Hematopoietic multipotent progenitor cell treated with erythropoietin and hydrocortisone succinate and interleukin-3 and kit ligand, for 17 days (in vitro differentiated cells): ENCODE results near the gene SMIM11.
"Not testable (repeated sequence)": the region's sequence is repeated elsewhere in the genome, so short reads cannot be mapped to it uniquely, and the experiment has no call there.

Source experiments
- DNase-seq: peaks from one replicate; pipeline ENCODE4 v3.0.0-alpha.2; 2015; ENCODE audit warnings: low spot score

SMIM11 gene, protein sequence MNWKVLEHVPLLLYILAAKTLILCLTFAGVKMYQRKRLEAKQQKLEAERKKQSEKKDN

DNA sequence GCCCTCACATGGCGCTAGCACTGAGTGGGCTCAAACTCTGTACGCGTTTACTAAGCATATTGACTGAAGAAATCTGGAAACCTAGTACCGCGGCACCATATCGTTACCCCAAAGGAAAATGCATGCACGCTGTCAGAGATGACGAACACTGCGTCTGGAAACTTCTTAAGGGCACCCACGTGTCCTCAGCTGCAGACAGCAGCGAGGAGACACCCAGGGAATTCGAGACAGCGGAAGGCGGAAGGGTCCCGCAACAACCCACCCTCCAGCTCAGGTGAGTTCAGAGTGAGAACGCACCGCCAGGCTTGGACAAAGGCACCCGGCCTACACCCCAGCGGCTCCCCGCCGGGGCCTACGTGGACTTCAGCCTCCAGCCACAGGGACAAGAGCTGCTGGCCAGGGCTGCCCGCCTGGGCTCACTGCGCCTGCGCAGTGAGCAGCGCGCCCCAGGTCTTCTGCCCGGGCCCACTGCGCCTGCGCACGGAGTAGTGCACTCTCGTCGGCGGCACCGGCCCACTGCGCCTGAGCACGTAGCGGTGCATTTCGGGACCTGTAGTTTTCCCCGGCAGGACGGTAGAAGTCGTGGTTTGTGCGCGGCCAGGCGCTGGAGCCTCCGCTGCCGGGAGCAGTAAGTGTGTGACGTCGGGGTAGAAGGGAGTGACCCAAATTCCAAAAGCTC lies at the start of gene SMIM11:
Gene SMIM11, plus strand, starts transcription at position 568 of the 679 bp plus-strand sequence. CDS start 3,998 bp downstream, outside the sequence.
- not testable (repeated sequence) for DNase-seq

DNA sequence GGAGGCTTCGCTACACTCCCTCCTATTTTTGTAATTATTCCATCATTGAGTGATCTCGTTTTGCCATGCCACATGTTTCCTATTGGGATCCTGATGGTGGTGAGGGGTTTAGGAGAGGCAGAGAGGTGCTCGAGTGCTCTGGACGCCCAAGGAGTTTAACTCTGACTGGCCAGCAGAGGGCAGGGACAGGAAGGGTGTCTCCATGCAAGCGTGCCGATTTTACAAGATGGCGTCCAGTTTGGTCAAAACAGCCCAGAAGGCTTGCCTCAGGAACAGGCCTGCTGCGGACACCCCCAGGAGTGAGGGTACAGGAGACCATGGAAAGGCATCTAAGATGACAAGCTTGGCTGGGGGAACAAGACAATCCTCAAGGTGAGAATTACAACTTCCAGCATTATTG lies 45.3 kb upstream of the SMIM11 start:
- no peak for DNase-seq

DNA sequence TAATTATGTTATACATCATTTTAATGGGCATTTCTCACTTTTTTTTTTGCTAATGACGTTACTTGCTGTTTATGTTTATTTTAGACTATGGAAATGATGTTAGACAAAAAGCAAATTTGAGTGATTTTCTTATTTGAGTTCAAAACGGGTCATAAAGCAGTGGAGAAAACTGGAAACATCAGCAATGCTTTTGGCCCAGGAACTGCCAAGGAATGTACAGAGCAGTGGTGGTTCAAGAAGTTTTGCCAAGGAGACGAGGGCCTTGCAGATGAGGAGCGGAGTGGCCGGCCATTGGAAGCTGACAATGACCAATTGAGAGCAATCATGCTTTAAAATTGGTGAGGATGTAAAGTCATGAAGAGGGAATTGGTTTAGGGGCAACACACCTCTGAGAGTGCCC lies 43.6 kb upstream of the SMIM11 start:
- DNase-seq = no peak

DNA sequence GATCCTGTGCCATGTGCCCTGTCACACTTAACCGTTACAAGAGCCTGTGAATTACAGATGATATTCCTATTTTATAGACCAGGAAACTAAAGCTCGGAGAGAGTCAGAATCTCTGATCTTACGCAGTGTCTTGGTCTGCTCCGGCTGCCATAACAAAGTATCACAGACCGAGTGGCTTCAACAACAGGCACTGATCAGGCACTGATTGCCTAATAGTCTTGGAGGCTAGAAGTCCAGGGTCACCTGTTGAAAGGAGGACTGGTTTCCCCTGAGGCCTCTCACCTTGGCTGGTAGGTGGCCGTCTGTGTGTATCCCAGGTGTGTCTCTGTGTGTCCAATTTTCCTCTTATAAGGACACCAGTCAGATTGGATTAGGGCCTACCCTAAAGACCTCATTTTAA lies 43.0 kb upstream of the SMIM11 start:
- no peak for DNase-seq

DNA sequence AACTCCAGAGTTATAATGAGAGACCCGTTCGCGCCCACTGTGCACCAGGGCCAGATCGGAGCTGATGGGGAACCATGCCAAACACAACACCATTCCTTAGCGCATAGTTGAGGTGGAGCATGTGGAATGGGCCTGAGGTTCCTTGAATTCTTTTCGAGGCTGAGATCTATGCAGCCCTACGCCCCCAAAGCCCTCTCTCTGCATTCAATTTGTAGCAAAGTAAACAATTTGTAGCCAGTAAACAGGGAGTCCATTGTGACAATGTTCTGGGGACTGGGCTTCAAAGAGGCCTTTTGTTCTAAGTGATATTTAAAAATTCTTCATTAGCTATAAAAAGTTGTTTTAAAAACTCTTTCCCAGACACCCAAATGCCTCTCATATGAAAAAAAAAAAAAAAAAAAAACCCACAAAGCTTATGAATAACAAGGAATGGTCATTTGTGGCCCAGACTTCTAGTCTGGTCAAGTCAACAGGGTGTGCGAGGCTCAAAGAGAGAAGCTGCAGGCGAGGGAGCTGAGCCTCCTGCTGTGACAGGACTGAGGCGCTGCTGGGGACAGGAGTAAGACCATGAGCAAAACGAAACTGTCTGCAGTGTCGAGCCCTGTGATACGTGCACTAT lies 42.1 kb upstream of the SMIM11 start:
- no peak for DNase-seq

DNA sequence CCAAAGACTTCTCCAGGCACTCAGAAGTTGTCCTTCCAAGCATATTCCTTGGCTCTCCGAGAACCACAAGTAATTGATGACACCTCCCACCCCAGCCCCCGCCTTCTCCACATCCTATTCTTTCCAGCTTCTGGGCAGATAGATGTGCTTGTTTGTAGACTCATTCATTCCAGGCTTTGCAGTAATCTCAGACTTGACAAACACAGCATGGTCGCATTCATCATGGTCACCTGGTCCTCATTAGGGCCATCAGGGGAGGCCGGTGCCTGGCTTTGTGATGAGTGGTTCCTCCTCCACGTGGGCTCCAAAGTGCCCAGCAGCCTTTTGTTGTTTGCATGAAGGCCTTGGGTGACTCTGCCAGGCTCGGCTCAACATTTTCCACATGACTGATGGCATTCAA lies 40.0 kb upstream of the SMIM11 start:
- DNase-seq = no peak

DNA sequence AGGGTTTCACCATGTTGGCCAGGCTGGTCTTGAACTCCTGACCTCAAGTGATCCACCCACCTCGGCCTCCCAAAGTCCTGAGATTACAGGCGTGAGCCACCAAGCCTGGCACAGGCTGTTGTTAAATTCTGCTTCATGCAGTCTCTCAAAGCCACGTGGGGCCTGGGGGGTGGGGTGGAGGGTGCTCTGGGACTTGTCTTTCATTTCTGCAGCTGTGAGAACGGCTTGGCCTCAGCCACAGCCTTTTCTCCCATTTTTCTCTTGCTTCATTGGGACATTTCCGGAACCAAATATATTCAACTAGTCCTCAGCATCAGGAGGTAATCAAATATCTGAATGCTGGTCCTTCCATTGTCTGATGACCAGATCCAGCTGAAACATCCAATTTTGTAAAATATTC lies 39.1 kb upstream of the SMIM11 start:
- no peak for DNase-seq

DNA sequence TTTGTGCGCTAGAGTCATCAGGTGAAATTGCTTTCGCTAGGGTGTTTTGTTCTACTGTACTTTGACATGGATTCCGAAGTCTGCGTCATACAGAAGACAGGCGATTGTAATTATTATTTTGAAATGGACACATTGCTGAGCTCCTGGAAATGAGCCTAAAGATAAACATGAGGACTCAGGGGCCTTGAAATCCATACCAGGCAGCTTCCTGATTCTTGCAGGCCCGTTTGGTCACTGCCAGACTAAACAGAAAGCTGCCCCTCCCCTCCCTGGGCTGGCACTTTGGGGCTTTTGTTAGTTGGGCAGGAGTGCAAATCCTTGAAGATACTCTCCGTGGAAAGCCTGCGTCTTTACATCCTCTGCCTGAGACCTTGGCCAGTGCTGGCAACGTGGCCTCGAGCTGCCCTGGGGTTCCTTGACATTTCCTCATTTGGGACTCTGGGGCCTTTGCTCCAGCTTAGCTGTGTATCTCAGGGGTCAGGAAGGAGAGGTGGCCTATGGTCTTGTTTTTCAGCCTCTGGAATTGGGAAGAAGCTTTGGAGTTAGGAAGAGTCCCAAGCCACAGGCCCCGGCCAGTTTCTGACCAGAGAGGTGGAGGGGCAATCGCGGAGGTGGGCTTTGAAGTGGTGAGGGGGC lies 38.4 kb upstream of the SMIM11 start:
- no peak for DNase-seq

DNA sequence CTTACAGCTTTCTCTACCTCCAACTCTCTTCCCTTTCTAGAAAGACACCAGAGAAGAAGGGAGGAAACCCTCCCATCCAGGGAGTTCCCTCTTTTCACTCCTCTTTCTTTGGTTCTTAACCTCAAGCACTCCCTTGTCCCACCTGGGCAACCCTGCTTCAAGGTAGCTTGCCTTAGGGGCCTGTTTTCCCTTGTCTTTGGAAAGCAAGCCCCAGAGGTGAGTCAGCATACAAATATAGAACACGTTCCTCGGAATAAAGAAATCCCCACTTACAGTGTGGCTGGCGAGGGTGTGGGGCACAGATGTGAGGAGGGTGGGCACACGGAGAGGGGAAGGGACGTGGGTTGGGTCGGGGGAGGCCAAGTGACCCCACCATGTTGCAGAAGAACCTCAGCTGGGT lies 37.6 kb upstream of the SMIM11 start:
- DNase-seq = no peak

DNA sequence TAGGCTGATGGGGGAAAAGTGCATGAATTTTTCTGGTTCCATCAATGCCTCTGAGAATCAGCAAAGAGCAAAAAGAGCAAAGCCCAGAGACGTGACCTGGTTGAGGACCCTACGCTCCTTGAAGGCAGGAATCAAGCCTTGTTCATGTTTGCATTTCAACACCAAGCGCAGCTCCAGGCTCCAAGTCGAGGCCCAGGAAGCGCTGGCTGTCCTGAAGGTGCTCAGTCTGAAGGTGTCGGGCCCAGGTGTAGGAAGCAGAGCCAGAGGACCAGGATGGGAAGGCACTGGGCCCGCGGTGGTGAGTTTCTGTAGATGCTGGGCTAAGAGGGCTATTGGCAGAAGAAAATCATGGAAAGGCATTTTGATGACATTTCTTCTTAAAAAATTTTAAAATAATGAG lies 37.1 kb upstream of the SMIM11 start:
- no peak for DNase-seq

DNA sequence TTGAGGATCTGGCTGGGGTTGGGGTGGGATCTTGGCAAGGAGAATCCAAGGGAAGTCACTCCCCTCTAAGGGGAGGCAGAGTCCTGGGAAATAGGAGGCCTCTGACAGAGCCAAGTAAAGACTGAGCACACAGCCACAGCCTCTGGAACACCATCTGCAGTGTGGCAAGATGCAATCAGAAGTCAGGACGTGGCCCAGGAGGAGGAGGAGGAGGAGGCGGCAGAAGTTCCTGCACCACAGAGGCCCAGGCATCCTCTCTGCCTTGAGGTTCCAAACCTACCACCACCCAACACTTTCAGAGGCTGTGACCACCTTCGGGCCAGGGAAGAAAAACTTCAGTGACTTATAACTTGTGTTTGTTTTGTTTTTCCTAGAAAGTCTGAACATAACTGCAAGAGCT lies 35.2 kb upstream of the SMIM11 start:
- DNase-seq = no peak

DNA sequence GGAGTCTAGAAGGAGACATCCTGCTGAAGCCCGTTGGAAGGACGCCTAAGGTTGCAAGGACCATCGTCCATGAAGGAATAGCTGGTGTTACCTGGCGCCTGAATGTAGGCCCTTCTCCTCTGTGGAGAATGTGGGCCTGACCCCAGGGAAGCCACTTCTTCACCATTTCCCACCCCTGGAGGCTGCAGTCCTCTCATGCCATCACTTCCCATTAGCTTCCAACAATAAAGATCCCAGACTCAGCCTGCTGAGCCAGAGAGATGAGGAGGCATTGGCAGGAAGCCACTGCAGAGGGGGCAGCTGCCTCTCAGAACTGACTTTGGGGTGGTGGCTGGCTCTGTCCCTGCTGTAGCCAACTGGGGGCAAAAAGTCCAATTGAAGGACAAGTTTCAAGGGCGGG lies 32.8 kb upstream of the SMIM11 start:
- no peak for DNase-seq

DNA sequence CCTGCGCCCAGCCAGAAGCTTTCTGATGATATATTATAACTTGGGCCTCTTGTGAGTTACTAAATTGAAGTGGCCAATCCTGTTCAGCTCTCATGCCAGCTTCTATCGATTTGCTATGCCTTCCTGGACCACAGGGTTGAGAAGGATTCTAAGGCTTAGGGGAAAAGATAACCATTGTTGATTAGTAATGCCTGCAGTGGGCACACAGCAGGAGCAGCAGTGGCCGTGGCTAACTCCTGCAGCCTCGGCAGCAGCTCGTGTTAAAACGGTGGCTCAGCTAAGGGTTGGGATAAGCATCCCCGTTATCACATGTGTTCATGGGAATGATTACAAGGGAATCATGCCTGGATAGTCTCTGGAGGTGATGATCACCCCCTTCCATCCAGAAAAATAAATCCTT lies 32.0 kb upstream of the SMIM11 start:
- DNase-seq = no peak

DNA sequence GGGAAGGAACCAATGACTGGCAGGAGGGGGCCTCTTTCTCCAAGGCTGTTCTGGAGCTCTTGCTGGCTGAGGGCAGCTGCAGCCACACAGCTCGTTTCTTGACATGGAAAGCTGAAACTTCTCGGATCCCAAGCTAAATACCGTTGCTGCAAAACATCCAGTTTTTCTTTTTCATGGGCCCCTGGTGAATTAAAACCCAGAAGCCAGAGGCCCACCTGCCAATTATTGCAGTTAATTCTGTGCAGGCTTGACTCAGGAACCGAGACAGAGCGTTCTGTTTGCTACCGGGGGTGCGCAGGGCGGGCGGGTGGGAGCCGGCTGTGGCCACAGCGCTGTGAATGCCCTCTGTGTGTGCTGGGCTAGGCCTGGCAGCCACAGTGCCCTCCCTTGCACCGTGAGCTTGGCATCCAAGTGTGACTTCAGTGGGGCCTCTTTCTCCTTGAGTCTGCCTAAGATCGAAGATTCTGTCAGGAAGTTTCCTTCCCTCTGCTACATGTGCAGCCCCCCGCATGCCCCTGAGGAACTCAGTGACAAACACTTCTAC lies 31.4 kb upstream of the SMIM11 start:
- no peak for DNase-seq

DNA sequence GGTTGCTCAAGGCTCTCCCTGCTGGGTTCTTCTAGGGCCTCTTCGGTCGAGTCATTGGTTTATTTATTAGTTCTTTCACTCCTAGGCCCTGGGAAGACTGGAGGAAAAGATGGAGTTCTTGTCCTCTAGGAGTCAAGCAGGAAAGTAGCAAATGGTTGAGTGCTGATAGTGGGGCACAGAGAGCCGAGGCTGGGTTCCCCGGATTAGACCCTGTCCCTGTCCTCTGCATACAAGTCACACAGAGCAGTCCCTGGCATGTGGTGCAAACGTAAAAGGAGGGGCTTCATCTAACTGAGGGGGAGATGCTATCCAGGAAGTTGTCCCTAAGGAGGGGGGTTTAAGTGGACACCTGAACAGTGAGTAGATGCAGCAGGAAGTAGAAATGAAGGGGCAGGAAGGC lies 30.7 kb upstream of the SMIM11 start:
- DNase-seq = no peak

DNA sequence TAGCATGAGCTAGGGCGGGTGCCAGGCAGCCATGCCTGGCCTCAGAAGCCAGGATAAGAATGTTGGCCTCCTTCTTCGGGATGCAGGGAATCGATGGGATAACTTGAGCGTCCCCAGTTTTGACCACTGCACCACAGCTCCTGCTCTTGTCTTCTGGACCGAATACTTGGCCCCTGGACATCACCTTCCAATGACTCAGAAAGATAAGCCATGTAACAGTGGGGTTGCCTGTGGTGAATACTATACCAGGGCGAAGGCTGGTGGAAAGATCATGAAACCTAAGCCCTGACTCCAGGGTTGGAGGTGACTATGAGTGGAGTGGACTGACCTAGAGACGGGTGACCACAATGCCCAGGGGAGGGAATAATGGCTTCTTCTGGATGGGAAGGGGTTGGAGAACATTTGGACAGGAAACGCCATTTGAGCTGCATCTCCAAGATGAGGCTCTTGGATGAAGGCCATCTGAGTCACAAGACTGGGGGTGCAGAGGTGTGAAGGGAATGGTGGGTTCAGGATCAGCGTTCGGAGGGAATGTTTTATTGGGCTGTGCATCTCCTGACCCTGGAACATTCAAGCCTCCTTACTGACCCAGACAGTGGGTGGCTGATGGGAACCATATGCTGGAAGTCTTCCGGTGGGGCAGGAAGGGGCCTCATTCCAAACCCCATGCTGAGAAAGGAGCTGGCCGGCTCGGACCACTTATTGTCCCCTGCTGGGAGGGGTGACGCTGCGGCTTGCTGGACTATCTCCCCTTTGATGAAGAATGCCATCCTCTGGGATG lies 30.0 kb upstream of the SMIM11 start:
- DNase-seq = no peak

DNA sequence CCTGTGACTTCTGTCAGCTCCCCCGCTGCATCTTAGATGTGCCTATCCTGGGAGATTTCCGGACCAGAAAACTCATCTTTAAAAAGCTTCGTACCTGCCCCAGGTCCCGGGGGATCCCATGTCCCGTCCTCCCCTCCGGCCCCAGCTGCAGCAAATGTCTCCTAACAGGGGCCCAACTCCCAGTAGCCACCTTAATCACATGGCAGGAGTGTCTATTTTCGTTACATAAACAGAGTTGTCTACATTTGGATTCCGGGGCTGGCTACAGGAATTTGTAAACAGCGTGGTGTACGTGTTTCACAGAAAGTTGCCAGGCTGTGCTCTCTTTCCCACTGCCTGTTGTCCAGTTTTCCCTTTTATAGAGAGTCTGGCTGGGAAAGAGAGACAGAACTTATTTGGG lies 29.4 kb upstream of the SMIM11 start:
- DNase-seq = no peak

DNA sequence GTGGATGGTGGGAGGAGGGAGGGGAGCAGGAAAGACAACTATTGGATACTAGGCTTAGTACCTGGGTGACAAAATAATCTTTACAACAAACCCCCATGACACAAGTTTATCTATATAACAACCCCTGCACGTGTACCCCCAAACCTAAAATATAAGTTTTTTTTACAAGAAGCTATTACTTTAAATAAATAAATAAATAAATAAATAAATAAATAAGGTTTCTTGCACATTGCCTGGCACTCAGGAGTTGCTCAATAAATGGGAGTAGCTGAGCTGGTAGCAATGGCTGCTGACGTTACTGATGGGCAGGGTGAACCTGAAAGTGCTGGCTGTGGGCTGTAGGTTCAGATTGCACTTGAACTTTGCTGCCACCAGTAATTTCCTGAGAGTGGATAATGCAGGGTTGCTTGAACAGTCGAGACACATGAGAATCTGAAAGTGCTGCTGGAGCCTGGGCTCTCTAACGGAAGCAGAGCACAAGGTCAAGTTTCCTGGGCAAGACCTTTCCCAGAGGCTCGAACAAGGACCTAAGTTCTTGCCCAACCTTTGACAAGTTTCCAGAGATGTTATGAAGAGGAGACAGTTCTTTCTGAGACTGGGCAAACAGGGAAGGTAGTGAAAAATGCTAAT lies 26.3 kb upstream of the SMIM11 start:
- DNase-seq = no peak

DNA sequence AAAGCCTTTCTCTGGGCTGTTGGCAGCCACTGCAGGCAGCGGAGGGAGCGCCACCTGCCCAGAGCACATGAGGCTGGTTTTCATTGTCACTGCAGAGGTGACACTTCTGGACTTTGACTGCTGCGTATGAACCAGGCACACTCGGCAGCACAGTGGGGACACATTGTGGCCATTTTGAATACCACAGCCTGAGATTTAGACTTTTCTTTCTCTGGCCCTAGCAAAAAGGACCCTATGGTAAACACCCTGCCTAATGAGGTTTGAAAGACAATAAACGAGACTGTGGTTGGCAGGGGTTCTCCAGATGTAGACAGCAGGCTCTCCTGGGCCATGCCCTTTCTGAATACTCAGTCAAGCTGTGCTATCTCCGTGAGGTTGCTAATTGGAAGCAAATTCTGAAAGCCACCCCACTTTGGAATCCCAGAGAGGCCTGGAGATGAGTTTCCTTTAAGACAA lies 23.5 kb upstream of the SMIM11 start:
- no peak for DNase-seq

DNA sequence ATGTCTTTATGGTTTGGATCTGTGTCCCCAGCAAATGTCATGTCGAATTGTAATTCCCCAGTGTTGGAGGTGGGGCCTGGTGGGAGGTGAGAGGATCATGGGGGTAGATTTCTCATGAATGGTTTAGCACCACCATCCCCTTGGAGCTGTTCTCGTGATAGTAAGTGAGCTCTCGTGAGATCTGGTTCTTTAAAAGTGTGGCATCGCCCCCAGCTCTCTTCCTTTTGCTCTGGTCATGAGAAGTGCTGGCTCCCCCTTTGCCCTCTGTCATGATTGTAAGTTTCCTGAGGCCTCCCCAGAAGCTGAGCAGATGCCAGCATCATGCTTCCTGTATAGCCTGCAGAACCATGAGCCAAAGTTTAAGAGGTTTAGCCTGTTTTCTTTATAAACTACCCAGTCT lies 22.8 kb upstream of the SMIM11 start:
- DNase-seq = no peak

DNA sequence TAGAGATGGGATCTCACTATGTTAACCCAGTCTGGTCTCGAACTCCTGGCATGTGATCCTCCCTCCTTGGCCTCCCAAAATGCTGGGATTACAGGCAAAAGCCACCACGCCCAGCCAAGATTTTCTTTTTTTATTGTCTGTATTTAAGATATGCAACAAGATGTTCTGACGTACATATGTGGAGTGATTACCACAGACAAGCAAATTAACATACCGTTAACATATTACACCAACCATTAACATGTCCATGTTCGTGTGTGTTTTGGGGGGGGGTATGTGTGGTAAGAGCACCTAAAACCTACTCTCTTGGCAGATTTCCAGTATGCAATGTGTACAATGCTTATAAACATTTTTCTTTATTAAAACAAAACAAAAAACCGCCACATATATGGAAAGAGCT lies 22.1 kb upstream of the SMIM11 start:
- no peak for DNase-seq

DNA sequence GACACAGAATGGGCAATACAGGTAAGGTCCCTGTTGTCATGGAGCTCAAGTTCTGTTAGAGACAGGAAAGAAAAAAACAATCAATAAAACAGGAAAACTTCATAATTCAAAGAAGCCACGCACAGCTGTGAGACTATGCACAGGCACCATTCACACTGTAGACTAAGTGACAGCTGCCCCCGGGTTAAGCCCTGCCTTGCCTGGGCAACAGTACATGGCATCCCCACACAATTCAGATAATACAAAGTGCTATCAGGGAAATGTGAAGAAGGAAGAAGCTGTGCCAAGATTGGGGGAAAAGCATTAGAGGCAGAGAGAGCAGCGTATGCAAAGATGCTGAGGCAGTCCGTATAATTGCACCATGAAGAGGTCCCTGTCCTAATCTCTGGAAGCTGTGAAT lies 20.5 kb upstream of the SMIM11 start:
- DNase-seq = no peak
